Endothelial cell (in vitro differentiated cells): ENCODE measurements around the gene THSD4. TPM values are rescaled to one million over a fixed set of nuclear protein-coding genes. Genes with fewer than 3 reads are reported as not detected.

Experiments used
- DNase-seq: peaks from one replicate; pipeline ENCODE4 v3.0.0; 2021; ENCODE audit warnings: low spot score
- H3K27ac Mint-ChIP-seq: one replicate; pipeline ENCODE4 v1.8.0; 2021; ENCODE audit warnings: mixed read lengths, inconsistent platforms; ENCODE audit not compliant: unreplicated experiment
- H3K27me3 Mint-ChIP-seq: one replicate; pipeline ENCODE4 v1.8.0; 2021; ENCODE audit warnings: mild to moderate bottlenecking, moderate library complexity, mixed read lengths, inconsistent platforms; ENCODE audit not compliant: unreplicated experiment
- H3K36me3 Mint-ChIP-seq: one replicate; pipeline ENCODE4 v1.8.0; 2021; ENCODE audit warnings: mild to moderate bottlenecking, low read depth, mixed read lengths, inconsistent platforms; ENCODE audit not compliant: unreplicated experiment
- H3K4me1 Mint-ChIP-seq: one replicate; pipeline ENCODE4 v1.8.0; 2021; ENCODE audit warnings: mild to moderate bottlenecking, mixed read lengths, inconsistent platforms; ENCODE audit not compliant: unreplicated experiment
- H3K4me3 Mint-ChIP-seq: one replicate; pipeline ENCODE4 v1.8.0; 2021; ENCODE audit warnings: mild to moderate bottlenecking, mixed read lengths, inconsistent platforms; ENCODE audit not compliant: unreplicated experiment
- H3K9me3 Mint-ChIP-seq: one replicate; pipeline ENCODE4 v1.8.0; 2021; ENCODE audit warnings: mixed read lengths, inconsistent platforms; ENCODE audit not compliant: unreplicated experiment
- total RNA-seq: library from RNA; stranded (reverse); fragmentation: NEBNext Ultra II Directional; extraction: Animal tissue kit (Norgen Biotek cat#: 25700); gene quantifications from one replicate; pipeline ENCODE4 v1.2.1, GENCODE V29; 2021; ENCODE audit not compliant: unreplicated experiment
- TF ChIP-seq, protein P1 (sequence below): fragments of 200-600 bp; sonication (generic); IDR thresholded peaks from one replicate; pipeline ENCODE4 v1.5.0; 2021; ENCODE audit warnings: antibody characterized with exemption; ENCODE audit not compliant: unreplicated experiment

The THSD4 gene
- total RNA-seq, 1 donor from 2014 or later: 0.92 TPM

DNA sequence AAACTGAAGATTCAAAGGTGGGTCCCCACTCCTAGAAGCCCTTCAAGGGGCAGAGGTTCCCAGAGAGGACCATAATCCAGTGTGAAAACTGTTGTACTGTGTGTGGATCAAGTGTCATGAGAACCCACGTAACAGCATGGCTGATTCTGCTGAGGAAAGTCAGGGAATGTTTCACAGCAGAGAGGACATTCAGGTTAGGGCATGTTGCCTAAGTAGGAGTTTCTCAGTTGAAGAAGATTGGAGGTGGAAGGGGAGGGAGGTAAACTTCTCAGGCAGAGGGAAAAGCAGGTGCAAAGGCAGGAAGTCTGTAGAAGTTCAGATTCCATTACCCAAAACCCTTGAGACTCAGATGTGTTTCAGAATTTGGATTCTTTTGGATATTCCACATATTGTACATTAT, 448.9 kb downstream of the THSD4 start:
- H3K9me3 Mint-ChIP-seq: no peaks in the 10 kb centered on the region
- H3K4me3 Mint-ChIP-seq: no peak overlapping the region
- DNase-seq: no peak
- no peak overlapping the region for H3K27ac Mint-ChIP-seq
- H3K27me3 Mint-ChIP-seq: no peaks in the 10 kb centered on the region
- H3K36me3 Mint-ChIP-seq: no peaks in the 10 kb centered on the region
- H3K4me1 Mint-ChIP-seq: peaks cover 9% of the 10 kb centered on the region
- TF ChIP-seq, protein P1, sequence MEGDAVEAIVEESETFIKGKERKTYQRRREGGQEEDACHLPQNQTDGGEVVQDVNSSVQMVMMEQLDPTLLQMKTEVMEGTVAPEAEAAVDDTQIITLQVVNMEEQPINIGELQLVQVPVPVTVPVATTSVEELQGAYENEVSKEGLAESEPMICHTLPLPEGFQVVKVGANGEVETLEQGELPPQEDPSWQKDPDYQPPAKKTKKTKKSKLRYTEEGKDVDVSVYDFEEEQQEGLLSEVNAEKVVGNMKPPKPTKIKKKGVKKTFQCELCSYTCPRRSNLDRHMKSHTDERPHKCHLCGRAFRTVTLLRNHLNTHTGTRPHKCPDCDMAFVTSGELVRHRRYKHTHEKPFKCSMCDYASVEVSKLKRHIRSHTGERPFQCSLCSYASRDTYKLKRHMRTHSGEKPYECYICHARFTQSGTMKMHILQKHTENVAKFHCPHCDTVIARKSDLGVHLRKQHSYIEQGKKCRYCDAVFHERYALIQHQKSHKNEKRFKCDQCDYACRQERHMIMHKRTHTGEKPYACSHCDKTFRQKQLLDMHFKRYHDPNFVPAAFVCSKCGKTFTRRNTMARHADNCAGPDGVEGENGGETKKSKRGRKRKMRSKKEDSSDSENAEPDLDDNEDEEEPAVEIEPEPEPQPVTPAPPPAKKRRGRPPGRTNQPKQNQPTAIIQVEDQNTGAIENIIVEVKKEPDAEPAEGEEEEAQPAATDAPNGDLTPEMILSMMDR: no peak

DNA sequence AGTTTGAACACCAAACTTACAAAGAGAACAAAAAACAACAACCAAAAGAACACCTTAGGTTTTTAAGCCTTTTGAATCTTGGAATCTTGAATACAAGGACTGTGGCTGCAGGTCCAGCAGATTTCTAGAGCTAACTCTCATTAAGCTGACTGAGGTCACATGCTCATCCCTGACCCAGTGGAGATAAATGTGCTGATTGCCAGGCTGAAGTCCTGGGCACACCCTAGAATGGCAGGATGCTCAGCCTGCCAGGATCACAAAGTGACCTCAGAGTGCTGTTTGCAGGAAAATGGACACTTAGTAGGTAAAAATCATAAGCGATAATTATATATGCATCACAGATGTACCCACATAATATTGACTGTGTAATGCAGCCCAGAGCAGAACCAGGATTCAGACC, 449.7 kb downstream of the THSD4 start:
- H3K27ac Mint-ChIP-seq: no peak overlapping the region
- H3K4me3 Mint-ChIP-seq: no peak overlapping the region
- no peaks in the 10 kb centered on the region for H3K36me3 Mint-ChIP-seq
- H3K9me3 Mint-ChIP-seq: no peaks in the 10 kb centered on the region
- TF ChIP-seq, protein P1: no peak
- H3K27me3 Mint-ChIP-seq: no peaks in the 10 kb centered on the region
- H3K4me1 Mint-ChIP-seq: peaks cover 9% of the 10 kb centered on the region
- DNase-seq: no peak

DNA sequence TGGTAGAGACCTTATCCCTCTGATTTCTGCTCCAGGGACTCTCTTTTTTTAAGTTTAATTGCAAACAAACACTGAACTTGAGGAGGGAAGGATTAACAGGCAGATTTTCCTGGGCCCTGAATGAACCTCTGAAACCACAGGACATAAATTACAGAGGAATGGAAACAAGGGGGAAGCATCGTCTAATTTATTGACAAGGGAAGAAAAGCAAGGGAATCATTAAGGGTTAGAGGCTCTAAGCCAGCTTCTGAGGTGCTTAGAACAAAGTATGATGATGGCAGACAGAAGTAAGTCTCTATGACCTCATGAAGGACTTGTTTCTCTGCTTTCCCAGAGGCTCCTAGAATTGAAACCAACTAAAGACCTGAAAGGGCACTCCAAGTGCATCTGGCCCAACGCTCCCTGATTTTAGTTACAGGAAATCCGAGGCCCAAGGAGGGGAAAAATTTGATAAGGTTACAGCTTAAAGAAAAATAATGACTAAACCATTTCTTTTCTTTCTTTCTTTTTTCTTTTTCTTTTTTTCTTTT, 450.4 kb downstream of the THSD4 start:
- no peak overlapping the region for H3K27ac Mint-ChIP-seq
- DNase-seq: no peak
- no peaks in the 10 kb centered on the region for H3K36me3 Mint-ChIP-seq
- H3K4me3 Mint-ChIP-seq: no peak overlapping the region
- H3K27me3 Mint-ChIP-seq: no peaks in the 10 kb centered on the region
- TF ChIP-seq, protein P1: no peak
- peaks cover 9% of the 10 kb centered on the region for H3K4me1 Mint-ChIP-seq
- no peaks in the 10 kb centered on the region for H3K9me3 Mint-ChIP-seq

DNA sequence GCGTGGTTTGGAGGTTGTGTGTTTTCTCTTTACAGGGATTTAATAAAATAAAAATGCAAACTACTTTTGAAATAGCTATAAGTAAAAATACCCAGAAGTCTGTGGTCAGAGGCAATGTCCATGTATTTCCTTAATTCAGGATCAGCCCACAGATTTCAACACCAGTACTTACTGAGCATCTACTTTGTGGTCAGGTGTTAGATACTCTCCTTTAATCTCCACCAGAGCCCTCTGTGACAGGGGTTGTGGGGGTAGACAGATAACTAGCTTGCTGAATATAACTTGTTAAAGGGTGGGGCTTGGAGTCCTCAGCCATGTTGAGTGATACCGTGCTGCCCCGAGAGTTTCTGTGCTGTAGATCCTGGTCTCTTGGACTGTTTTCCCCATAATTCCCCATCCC, 451.0 kb downstream of the THSD4 start:
- H3K4me1 Mint-ChIP-seq: peaks cover 8% of the 10 kb centered on the region
- DNase-seq: no peak
- no peak overlapping the region for H3K4me3 Mint-ChIP-seq
- no peaks in the 10 kb centered on the region for H3K9me3 Mint-ChIP-seq
- H3K36me3 Mint-ChIP-seq: no peaks in the 10 kb centered on the region
- no peak overlapping the region for H3K27ac Mint-ChIP-seq
- H3K27me3 Mint-ChIP-seq: no peaks in the 10 kb centered on the region
- TF ChIP-seq, protein P1: no peak

DNA sequence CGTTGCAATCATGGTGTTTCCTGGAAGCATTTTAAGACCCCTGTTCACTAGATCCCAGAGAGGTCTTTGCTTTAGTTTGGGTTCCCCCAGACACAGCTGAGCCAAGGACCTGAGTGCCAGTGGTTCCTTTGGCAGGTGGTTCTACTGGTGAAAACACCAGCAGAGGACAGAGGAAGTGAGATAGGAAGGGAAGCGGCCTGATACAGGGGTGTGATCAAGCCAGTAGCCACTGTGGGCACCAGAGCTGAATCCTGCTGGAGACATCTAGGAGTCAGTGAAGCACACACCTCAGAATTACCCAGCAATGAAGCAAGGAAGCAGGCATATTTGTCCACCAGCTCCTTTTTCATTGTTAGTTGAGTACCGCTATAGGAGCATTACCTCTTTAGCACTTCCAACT, 451.9 kb downstream of the THSD4 start:
- H3K4me1 Mint-ChIP-seq: peaks cover 5% of the 10 kb centered on the region
- no peak overlapping the region for H3K4me3 Mint-ChIP-seq
- H3K27ac Mint-ChIP-seq: no peak overlapping the region
- DNase-seq: no peak
- no peaks in the 10 kb centered on the region for H3K9me3 Mint-ChIP-seq
- TF ChIP-seq, protein P1: no peak
- H3K36me3 Mint-ChIP-seq: no peaks in the 10 kb centered on the region
- H3K27me3 Mint-ChIP-seq: no peaks in the 10 kb centered on the region
